Neural progenitor cell (in vitro differentiated cells): ENCODE measurements around the gene GALNT7.

Experiments
- CTCF ChIP-seq: fragments of 200-600 bp; sonication (generic); IDR thresholded peaks from 2 replicates; pipeline ENCODE4 v1.5.1; 2017; ENCODE audit warnings: antibody characterized with exemption, mild to moderate bottlenecking
- EZH2 ChIP-seq: fragments of 200-600 bp; sonication (generic); IDR thresholded peaks from 2 replicates; pipeline ENCODE4 v1.6.1; 2017; ENCODE audit warnings: antibody characterized with exemption, mild to moderate bottlenecking, moderate library complexity

DNA sequence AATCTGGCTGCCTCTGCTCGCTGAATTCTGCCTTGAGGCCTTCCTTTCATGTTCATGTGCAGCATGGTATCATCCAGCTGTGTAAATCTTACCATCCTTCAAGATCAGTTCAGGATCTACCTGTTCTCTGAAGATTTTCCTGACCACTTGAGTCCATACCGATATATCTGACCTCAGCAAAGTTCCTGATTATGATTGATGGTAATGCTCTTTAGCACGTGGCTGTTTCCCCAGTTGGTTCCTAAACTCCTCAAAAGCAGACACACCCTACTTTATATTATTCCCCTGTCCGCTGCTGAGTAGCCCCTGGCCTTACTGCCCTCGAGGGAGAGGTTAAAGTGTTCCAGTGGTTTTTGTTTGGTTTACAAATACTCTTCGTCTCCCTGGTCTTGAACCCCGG, 20.0 kb downstream of the GALNT7 start:
- TF ChIP-seq CTCF (no peak), EZH2 (no peak)
